ENCODE data around the gene RBPJL. TPM values are rescaled to one million over a fixed set of nuclear protein-coding genes. Genes with fewer than 3 reads are reported as not detected.

RBPJL gene
- total and polyA plus RNA-seq, 8 donors = 2.2 to 10.4 (median 3.4) TPM; not detected in 4

GRCh38 chr20:45258664-45259063 is 48.0 kb upstream of the RBPJL start:
- Histone ChIP-seq H3K36me3 (no peaks in the 10 kb centered on the region), H3K27me3 (no peaks in the 10 kb centered on the region), H3K4me3 (no peak overlapping the region), H3K4me1 (peaks cover 14 to 21% (median 17%) of the 10 kb centered on the region in 4 donors), H3K27ac (no peak overlapping the region), H3K9me3 (no peaks in the 10 kb centered on the region)
- intact Hi-C loops (cut with DNase I; ENCODE audit: low total_unique reads) = no loop called here
- no peak for DNase-seq
- TF ChIP-seq EP300 (IDR thresholded peaks at IDR 0.05) = no peak
- TF ChIP-seq POLR2A (IDR thresholded peaks at IDR 0.05) = no peak
- no peak for TF ChIP-seq CTCF (IDR thresholded peaks at IDR 0.05)
- TF ChIP-seq POLR2AphosphoS5 (IDR thresholded peaks at IDR 0.05) = no peak
- WGBS, 5 donors = 46 to 54% (median 48%) methylated on average over 2 of the region's 2 CpGs

GRCh38 chr20:45263556-45264266 is 42.9 kb upstream of the RBPJL start:
- H3K27ac ChIP-seq = no peak overlapping the region
- TF ChIP-seq POLR2A (IDR thresholded peaks at IDR 0.05) (no peak), CTCF (IDR thresholded peaks at IDR 0.05) (no peak), POLR2AphosphoS5 (IDR thresholded peaks at IDR 0.05) (no peak), EP300 (IDR thresholded peaks at IDR 0.05) (no peak)
- H3K4me3 ChIP-seq = no peak overlapping the region
- intact Hi-C loops (cut with DNase I; ENCODE audit: low total_unique reads) = no loop called here
- WGBS, 5 donors = 66 to 82% (median 78%) methylated on average over 3 of the region's 3 CpGs
- no peaks in the 10 kb centered on the region for H3K9me3 ChIP-seq
- H3K4me1 ChIP-seq = no peaks in the 10 kb centered on the region
- no peaks in the 10 kb centered on the region for H3K36me3 ChIP-seq
- DNase-seq = no peak
- H3K27me3 ChIP-seq = no peaks in the 10 kb centered on the region

GRCh38 chr20:45266977-45267376 is 39.7 kb upstream of the RBPJL start:
- no peak for DNase-seq
- Histone ChIP-seq H3K9me3 (no peaks in the 10 kb centered on the region), H3K4me1 (no peaks in the 10 kb centered on the region), H3K36me3 (no peaks in the 10 kb centered on the region), H3K27ac (no peak overlapping the region), H3K27me3 (no peaks in the 10 kb centered on the region), H3K4me3 (no peak overlapping the region)
- intact Hi-C loops (cut with DNase I; ENCODE audit: low total_unique reads) = no loop called here
- TF ChIP-seq POLR2A (IDR thresholded peaks at IDR 0.05) = no peak
- no peak for TF ChIP-seq CTCF (IDR thresholded peaks at IDR 0.05)
- TF ChIP-seq POLR2AphosphoS5 (IDR thresholded peaks at IDR 0.05) = no peak
- TF ChIP-seq EP300 (IDR thresholded peaks at IDR 0.05) = no peak

GRCh38 chr20:45268531-45268930 is 38.1 kb upstream of the RBPJL start:
- no peak overlapping the region for H3K4me3 ChIP-seq
- intact Hi-C loops (cut with DNase I; ENCODE audit: low total_unique reads) = no loop called here
- 52 to 67% (median 57%) methylated on average over 3 of the region's 3 CpGs for WGBS, 5 donors
- no peaks in the 10 kb centered on the region for H3K27me3 ChIP-seq
- no peaks in the 10 kb centered on the region for H3K4me1 ChIP-seq
- H3K9me3 ChIP-seq = no peaks in the 10 kb centered on the region
- H3K36me3 ChIP-seq = no peaks in the 10 kb centered on the region
- no peak for DNase-seq
- TF ChIP-seq CTCF (IDR thresholded peaks at IDR 0.05) (no peak), POLR2A (IDR thresholded peaks at IDR 0.05) (no peak), EP300 (IDR thresholded peaks at IDR 0.05) (no peak), POLR2AphosphoS5 (IDR thresholded peaks at IDR 0.05) (no peak)
- no peak overlapping the region for H3K27ac ChIP-seq

Data from stomach (tissue), 9 donors.